K562 (cell line): ENCODE measurements around the gene PTH2. TPM values are rescaled to one million over a fixed set of nuclear protein-coding genes. Genes with fewer than 3 reads are reported as not detected.
A peak's percentile ranks its signal among the peaks of the same experiment; 100 is the strongest.

Source experiments
- ADNP ChIP-seq: fragments of 200-800 bp; sonication (Bioruptor generic); IDR thresholded peaks from 2 replicates; pipeline ENCODE4 v1.6.1; 2016; ENCODE audit warnings: missing genetic modification characterization, missing compliant biosample characterization
- BDP1 ChIP-seq: IDR thresholded peaks from 3 replicates; pipeline ENCODE4 v1.6.1; 2011; ENCODE audit not compliant: insufficient read length, insufficient read depth
- DMBX1 ChIP-seq: fragments of 250-450 bp; sonication (Bioruptor Pico); IDR thresholded peaks from 2 replicates; pipeline ENCODE4 v1.8.0; 2022; ENCODE audit warnings: inconsistent platforms, mild to moderate bottlenecking, moderate library complexity, borderline replicate concordance
- E2F6 ChIP-seq, 2 experiments: IDR thresholded peaks; 2 replicates each; pipeline ENCODE4 v1.6.1; 2011; ENCODE audit warnings: borderline replicate concordance in 1 of 2, control low read depth in 1 of 2, low read depth in 1 of 2, low read length in 1 of 2, mild to moderate bottlenecking in 1 of 2, mixed read lengths in 1 of 2, moderate library complexity in 1 of 2; ENCODE audit not compliant: insufficient read depth in 1 of 2, insufficient read length in 1 of 2, poor library complexity in 1 of 2, severe bottlenecking in 1 of 2; ENCODE audit errors: extremely low read depth in 1 of 2
- EGR1 ChIP-seq: fragments of 450-650 bp; conservative IDR thresholded peaks from 2 replicates; pipeline ENCODE4 v1.6.1; 2017; ENCODE audit warnings: mild to moderate bottlenecking
- EHMT2 ChIP-seq: fragments of 450-650 bp; IDR thresholded peaks from 2 replicates; pipeline ENCODE4 v1.6.1; 2018; ENCODE audit warnings: antibody characterized with exemption
- FOXM1 ChIP-seq, 2 experiments: fragments of 450-650 bp in 1 of 2; sonication (generic) in 1 of 2; formaldehyde crosslinking in 1 of 2; IDR thresholded peaks; 2 replicates each; pipeline versions ENCODE4 v1.6.1 to v1.9.0; 2017 to 2022; ENCODE audit warnings: low read depth in 2 of 2, mild to moderate bottlenecking in 2 of 2, missing genetic modification reagents in 1 of 2, moderate library complexity in 1 of 2
- HCFC1 ChIP-seq: IDR thresholded peaks from 2 replicates; pipeline ENCODE4 v1.6.1; 2012; ENCODE audit warnings: low read depth, low read length, improper control_type of control experiment
- HNRNPUL1 ChIP-seq: fragments of 200-400 bp; formaldehyde crosslinking; IDR thresholded peaks from 2 replicates; pipeline ENCODE4 v1.6.1; 2017; ENCODE audit warnings: low read length
- IRF1 ChIP-seq: sonication (generic); formaldehyde crosslinking; IDR thresholded peaks from 2 replicates; pipeline ENCODE4 v1.8.0; 2022; ENCODE audit warnings: missing genetic modification reagents, mild to moderate bottlenecking, borderline replicate concordance
- MAFK ChIP-seq: IDR thresholded peaks from 2 replicates; pipeline ENCODE4 v1.6.1; 2011; ENCODE audit warnings: low read length, improper control_type of control experiment
- MEIS2 ChIP-seq: fragments of 450-650 bp; IDR thresholded peaks from 2 replicates; pipeline ENCODE4 v1.6.1; 2014; ENCODE audit warnings: mild to moderate bottlenecking; ENCODE audit not compliant: partially characterized antibody
- PCBP1 ChIP-seq: fragments of 200-400 bp; formaldehyde crosslinking; IDR thresholded peaks from 2 replicates; pipeline ENCODE4 v1.6.1; 2018; ENCODE audit warnings: mild to moderate bottlenecking, low read depth, low read length; ENCODE audit not compliant: poor library complexity, severe bottlenecking
- RNF219 ChIP-seq: fragments of 250-450 bp; sonication (Bioruptor Pico); IDR thresholded peaks from 2 replicates; pipeline ENCODE4 v1.5.0; 2022; ENCODE audit warnings: mild to moderate bottlenecking
- SIX5 ChIP-seq, 2 experiments: IDR thresholded peaks; 2 replicates each; pipeline ENCODE4 v1.6.1; 2011; ENCODE audit warnings: low read length in 2 of 2, borderline replicate concordance in 1 of 2, low read depth in 1 of 2, mild to moderate bottlenecking in 1 of 2, moderate library complexity in 1 of 2; ENCODE audit not compliant: insufficient read depth in 1 of 2
- SP1 ChIP-seq: sonication (generic); formaldehyde crosslinking; IDR thresholded peaks from 2 replicates; pipeline ENCODE4 v1.8.1; 2022; ENCODE audit warnings: mild to moderate bottlenecking, missing genetic modification reagents
- ZKSCAN1 ChIP-seq: fragments of 150-350 bp; IDR thresholded peaks from 2 replicates; pipeline ENCODE4 v1.6.1; 2016; ENCODE audit warnings: low read depth, low read length
- ZNF133 ChIP-seq: fragments of 250-450 bp; sonication (Bioruptor Pico); IDR thresholded peaks from 2 replicates; pipeline ENCODE4 v1.4.0; 2020; ENCODE audit warnings: mild to moderate bottlenecking
- ZNF212 ChIP-seq: fragments of 450-650 bp; formaldehyde crosslinking; IDR thresholded peaks from 2 replicates; pipeline ENCODE4 v1.4.0; 2020; ENCODE audit warnings: mild to moderate bottlenecking
- ZNF217 ChIP-seq: sonication (generic); formaldehyde crosslinking; IDR thresholded peaks from 2 replicates; pipeline ENCODE4 v1.8.0; 2022; ENCODE audit warnings: mild to moderate bottlenecking, missing genetic modification reagents
- ZNF639 ChIP-seq, 2 experiments: fragments of 200-800 bp in 1 of 2; sonication (Bioruptor generic) in 1 of 2; sonication (generic) in 1 of 2; formaldehyde crosslinking in 1 of 2; IDR thresholded peaks in 1 of 2; conservative IDR thresholded peaks in 1 of 2; 2 replicates each; pipeline versions ENCODE4 v1.5.0 to v1.6.1; 2016 to 2020; ENCODE audit warnings: missing compliant biosample characterization in 1 of 2, missing genetic modification characterization in 1 of 2, missing genetic modification reagents in 1 of 2
- ZNF717 ChIP-seq: fragments of 250-450 bp; sonication (Bioruptor Pico); IDR thresholded peaks from 2 replicates; pipeline ENCODE4 v1.5.0; 2021
- polyA plus RNA-seq, 8 experiments: library from polyadenylated mRNA; depleted of rRNA in 4 of 8; stranded (reverse) in 5 of 8; unstranded in 3 of 8; fragments of >200 nt; fragmentation: Nextera tagmentation in 2 of 8; fragmentation: Illumina TruSeq in 1 of 8; extraction: Ambion mirVana in 2 of 8; extraction: Trizol in 1 of 8; gene quantifications; 2 replicates each; pipeline versions ENCODE4 v1.2.1 to v1.2.3, GENCODE V29; 2011 to 2014; ENCODE audit warnings: inconsistent platforms in 1 of 8, missing spikeins in 1 of 8
- total RNA-seq, 7 experiments: library from RNA; depleted of rRNA in 6 of 7; stranded (reverse); fragments of >200 nt in 6 of 7; fragmentation: Illumina TruSeq in 2 of 7; extraction: Trizol in 2 of 7; gene quantifications; 2 replicates each; pipeline versions ENCODE4 v1.2.1 to v1.2.3, GENCODE V29; 2011 to 2021; ENCODE audit warnings: low replicate concordance in 1 of 7

PTH2 gene
- total and polyA plus RNA-seq, 9 of the 15 experiments (the other 6 are each of a cell fraction or from before 2014, with no cell fraction given) = 1.3 TPM; not detected in 8

GRCh38 chr19:49453013-49453756 is 29.9 kb upstream of the PTH2 start, which contains the start of gene ALDH16A1 (continued):
- TF ChIP-seq FOXM1 (IDR thresholded peaks at IDR 0.05; ENCODE audit: low read depth) (no peak), FOXM1 (CRISPR knock-in tag; IDR thresholded peaks at IDR 0.05; ENCODE audit: low read depth) (no peak), MAFK (no peak), ZNF639 (CRISPR knock-in tag; conservative IDR thresholded peaks at IDR 0.05 in 1 of 2, IDR thresholded peaks at IDR 0.05 in 1 of 2) (peak in 1 of 2 experiments; percentile 92; a peak in 2 of 4 replicates), HCFC1 (no peak; the same call in 1 of the 2 replicates), E2F6 (IDR thresholded peaks at IDR 0.05; ENCODE audit: borderline replicate concordance in 1 of 2, extremely low read depth in 1 of 2, insufficient read depth in 1 of 2, insufficient read length in 1 of 2, low read depth in 1 of 2, low read length in 1 of 2, poor library complexity in 1 of 2, severe bottlenecking in 1 of 2) (peak; percentile 75 to 81), EHMT2 (no peak), ZNF717 (CRISPR knock-in tag) (no peak), ZNF212 (CRISPR knock-in tag) (no peak), ZKSCAN1 (0 out of 2 replicates have a peak, but pooled peaks have one; percentile 12), SIX5 (IDR thresholded peaks at IDR 0.05; ENCODE audit: borderline replicate concordance in 1 of 2, insufficient read depth in 1 of 2, low read depth in 1 of 2, low read length in 2 of 2) (0 out of 4 replicates have a peak, but pooled peaks of 1 of the 2 experiments have one; percentile 6), EGR1 (peak; percentile 73), ADNP (tag) (no peak), RNF219 (CRISPR knock-in tag) (no peak), HNRNPUL1 (no peak), DMBX1 (no peak), SP1 (CRISPR knock-in tag) (peak; percentile 92), MEIS2 (peak; percentile 88), IRF1 (no peak), ZNF217 (CRISPR knock-in tag) (no peak), PCBP1 (no peak), BDP1 (no peak), ZNF133 (CRISPR knock-in tag) (no peak)
